ENCODE results near the gene CYYR1. TPM values are rescaled to one million over a fixed set of nuclear protein-coding genes. Genes with fewer than 3 reads are reported as not detected.

Gene CYYR1
- total RNA-seq, 1 experiment from 2014 or later = not detected

DNA sequence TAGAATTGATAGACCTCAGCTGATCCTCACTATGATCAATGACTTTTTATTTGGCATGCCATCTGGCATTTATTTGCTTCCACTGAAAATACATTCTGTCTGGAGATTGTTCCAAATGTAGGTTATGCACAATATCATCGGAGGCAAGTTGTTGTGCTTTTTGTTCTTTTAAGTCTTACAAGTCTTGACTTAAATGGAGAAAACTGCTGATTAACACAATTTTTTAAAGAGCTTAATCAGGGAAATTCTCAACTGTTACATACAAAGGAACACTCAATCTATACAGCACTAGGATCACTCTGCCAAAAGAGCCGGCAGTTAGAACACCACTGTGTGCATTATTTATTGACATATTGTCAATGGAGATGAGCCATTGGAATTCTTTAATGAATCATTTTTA is 19.2 kb downstream of the CYYR1 start:
- no peak for DNase-seq (ENCODE audit: low spot score)

DNA sequence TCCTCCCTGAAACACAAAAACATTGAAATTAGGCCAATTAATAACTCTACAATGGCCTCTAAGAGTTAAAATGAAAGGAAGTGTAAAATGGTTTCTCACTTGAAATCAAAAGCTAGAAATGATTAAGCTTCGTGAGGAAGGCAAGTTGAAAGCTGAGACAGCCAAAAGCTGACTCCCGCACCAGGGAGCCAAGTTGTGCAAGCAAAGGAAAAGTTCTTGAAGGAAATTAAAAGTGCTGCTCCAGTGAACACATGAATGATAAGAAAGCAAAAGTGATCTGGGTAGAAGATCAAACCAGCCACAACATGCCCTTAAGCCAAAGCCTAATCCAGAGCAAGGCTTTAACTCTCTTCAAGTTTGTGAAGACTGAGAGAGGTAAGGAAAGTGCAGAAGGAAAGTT is 22.8 kb downstream of the CYYR1 start:
- no peak for DNase-seq (ENCODE audit: low spot score)

DNA sequence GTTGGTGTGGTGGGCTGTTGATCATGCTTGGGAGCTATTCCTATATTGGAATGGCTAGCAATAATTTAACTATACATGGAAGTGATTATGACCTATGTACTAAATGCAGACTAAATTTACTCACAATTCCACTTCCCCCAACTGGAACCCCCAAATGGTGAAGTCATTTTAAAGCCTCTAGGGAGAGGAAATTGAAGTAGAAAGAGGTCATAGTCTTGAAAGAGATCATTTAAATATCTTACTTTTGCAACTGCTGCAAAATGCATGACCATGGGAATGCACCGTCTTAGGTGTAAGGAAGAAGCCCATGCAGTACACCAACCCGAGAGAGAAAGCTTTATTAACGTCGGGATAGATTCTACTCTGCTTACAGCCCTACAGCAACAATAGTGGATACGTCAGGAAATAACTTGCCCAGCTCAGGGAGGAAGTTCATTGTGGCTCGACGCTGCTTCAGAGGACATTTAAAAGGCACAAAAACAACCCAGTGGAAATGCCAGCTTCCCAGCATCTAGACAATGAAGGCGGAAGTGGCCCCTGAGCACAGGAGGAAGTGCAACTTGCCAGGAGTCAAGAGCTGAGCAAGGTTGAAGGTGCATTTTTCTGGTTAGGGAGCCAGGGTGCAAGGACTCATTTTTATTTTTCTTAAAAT is 26.5 kb downstream of the CYYR1 start:
- DNase-seq (ENCODE audit: low spot score) = no peak

DNA sequence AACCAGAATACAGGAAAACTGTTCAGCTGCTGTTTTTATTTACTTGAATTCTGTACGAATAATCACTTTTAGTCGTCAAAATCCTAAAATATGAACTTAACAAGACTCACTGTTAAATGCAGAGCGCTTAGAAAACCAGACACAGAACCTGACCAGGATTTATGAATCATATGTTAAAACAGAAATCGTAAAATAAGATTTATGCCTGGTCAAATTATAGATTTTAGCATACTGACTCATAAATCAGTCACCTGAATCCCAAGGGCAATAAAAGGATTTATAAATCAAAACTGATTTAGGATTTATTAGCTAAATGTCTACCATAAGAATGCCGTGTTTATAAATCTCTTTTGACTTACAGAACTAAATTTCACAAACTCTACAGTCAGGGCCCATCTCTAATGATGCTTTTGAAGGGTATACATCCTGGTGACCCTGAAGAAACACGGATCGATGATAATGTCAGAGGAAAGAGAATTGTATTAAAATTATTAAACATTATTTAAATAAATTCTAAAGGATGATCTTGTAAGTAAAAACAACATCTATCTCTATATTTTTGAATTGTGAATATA is 28.8 kb downstream of the CYYR1 start:
- no peak for DNase-seq (ENCODE audit: low spot score)

DNA sequence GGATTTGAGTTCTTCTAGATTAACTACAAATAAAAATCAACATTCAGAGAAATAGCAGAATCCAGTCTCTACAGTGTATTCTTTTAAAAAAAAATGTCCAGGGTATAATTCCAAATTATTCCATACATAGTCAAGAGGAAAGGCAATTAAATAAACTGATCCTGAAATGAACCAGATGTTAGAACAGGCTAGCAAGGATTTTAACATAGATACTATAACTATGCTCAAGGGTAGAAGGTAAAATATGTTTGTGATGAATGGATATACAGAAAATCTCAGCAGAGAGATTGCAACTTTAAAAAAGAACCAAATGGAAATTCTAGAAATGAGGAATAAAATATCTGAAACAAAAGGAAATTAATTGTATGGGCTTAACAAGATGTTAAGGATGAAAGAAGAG is 32.4 kb downstream of the CYYR1 start:
- DNase-seq (ENCODE audit: low spot score) = no peak

DNA sequence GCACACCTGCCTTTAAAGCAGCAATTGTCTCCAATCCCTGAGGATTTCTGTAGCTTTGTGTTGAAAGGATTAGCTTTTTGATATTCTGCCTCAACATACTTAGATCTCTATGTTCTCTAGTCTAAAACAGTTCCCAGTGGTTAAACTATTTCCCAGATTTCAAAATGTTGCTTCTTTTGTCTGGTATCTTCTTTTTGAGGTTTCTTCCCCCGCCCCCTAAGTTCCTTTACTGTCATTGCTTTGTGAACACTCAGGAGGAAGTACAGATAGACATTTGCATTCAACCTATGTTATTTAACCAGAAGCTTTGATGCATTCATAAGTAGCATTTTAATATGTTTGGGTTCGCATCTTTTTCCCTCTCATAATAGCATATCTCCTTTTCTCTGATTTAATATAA is 33.5 kb downstream of the CYYR1 start:
- no peak for DNase-seq (ENCODE audit: low spot score)

DNA sequence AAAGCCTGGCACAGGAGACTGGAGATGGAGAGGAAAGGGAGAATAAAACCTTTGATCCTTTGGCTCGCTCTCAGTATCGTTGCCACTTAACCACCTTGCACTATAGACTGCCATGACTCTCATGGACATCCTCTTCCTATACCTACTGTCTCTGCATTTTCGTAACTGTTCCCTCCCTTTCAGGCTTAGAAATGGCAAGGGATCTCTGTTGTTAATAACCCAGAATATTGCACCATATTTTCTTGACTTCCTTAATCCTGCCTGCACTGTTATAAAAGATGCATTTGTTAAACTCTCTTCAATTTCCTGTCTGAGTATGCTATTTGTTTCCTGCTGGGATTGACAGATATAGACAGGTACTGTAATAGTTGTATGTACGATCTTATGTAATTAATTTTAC is 38.6 kb downstream of the CYYR1 start:
- DNase-seq (ENCODE audit: low spot score) = no peak

DNA sequence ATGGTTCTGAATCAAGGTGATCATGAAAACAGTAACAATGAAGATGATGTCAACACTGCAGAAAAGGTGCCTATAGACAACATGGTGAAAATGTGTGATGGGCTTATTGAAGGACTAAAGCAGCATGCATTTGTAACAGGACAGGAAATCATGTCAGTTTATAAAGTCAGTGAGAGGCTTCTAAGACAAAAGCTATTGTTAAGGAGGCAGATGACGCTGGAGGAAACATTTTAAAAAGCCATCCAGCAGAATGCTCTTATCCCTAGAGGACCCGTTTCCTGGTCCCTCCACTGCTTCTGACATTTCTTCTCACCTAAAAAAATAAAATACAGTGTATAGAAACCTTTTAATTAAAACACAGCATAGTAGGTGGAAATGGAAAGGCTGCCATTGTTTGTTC is 40.9 kb downstream of the CYYR1 start:
- DNase-seq (ENCODE audit: low spot score) = no peak

DNA sequence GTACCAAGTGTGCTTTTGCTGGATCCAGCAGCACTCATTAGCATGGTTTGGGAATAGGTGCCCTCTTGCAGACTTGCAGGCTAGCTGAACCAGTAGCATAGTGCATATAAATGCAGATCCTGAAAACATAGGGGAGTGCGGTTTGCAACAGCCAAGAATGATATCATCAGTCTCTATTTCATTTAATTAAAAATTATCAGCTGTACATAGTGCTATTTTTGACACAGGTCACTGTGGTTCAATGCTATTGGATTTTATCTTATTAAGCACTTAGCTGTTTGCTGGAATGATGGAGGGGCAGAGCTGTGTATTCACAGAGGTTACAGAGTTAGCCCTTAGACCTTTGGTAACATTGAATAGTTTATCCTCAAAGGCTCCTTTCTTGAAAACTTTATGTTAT is 43.6 kb downstream of the CYYR1 start:
- no peak for DNase-seq (ENCODE audit: low spot score)

DNA sequence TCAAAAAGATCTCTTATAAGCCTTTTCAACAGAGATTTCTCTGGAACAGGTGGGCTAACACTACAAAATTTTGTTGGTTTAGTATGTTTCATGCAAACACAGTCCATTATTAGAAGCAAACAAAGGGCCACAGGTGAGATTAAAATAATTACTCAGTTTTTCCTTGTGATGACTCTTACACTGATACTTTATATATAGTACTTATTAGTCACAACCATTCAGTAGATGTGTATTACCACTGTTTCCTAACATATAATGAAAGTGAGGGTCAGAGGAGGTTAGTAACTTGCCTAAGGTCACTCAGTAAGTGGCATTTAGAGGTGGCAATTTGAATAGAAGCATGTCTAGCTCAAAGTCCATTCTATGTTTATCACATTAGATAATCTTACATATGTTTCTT is 44.2 kb downstream of the CYYR1 start:
- no peak for DNase-seq (ENCODE audit: low spot score)

DNA sequence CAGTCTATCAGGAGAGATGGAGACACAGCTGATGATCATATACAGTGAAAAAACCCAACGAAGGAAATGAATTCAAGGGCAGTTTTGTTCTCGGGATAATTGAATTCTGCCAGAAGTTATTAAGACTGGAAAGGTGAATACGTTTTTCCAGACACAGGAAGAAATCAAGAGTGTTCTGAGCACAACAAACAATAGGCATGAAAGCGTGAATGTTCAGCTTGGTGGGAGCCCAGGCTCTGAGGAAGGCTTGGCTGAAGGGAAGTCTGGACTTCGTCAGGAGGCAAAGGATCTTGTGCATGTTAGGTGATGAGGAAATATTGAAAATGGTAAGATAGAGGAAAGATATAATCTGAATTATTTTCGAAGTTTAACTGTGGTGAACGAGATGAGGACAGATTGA is 50.4 kb downstream of the CYYR1 start:
- no peak for DNase-seq (ENCODE audit: low spot score)

DNA sequence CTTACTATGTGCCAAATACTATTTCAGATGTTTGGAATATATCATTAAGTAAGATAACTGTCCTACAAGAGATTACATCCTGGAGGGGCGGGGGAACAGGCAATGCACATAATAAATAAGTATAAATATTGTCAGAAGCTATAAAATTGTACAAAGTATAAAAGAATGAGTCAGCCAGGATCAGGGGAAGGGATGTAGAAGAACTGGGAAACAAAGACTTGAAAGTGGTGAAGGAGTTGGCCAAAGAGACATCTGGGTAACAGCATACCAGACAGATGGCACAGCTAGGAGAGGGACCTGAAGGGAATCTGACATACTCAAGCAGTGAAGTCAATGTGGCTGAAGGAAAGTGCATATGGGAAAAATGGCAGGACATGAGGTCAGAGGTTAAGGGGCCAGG is 53.9 kb downstream of the CYYR1 start:
- DNase-seq (ENCODE audit: low spot score) = no peak

DNA sequence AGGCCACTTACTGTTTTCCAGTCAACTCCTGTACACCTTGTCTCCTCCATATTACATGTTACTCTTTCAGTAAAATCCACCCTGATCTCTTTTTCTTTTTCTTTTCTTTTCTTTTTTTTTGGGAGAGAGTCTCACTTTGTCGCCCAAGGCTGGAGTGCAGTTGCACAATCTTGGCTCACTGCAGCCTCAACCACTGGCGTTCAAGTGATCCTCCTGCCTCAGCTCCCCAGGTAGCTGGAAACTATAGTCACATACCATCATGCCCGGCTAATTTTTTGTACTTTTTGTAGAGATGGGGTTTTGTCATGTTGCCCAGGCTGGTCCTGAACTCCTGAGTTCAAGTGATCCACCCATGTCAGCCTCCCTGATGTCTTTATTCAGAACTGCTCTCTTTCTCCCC is 57.8 kb downstream of the CYYR1 start:
- DNase-seq (ENCODE audit: low spot score) = no peak

DNA sequence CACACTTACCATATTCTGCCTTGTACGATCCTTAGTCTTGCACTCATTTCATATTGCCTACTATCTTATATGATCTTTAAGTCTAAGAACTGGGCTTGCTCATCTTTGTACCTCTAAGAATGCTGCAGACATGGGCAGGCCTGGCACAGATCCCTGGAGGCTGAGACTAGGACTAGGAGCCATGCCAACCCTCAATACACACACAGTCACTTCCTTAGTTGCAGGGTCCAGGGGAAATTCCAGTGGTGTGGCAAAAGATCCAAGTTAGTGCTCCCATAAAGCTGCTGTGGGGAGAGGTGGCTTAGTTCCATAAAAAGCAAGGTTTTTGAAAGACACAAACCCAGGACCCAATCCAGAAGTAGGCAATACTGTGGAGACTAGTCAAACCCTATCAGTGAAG is 59.9 kb downstream of the CYYR1 start:
- peak; percentile 32 for DNase-seq (ENCODE audit: low spot score)

DNA sequence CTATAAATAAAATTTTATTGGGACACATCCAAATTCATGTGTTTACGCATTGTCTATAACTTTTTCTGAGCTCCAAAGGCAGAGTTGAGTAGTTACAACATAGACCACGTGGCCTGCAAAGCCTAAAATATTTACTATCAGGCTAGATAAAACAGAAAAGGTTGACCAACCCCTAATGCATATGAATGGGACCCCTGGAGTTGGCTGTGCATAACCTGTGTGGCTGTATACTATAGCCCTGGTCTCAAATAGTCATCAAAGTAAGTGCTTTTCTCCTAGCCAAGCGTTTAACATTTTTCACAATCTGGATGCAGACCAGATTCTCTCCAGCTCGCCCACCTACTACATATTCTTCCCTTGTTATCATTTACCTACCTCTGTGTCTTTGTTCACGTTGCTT is 60.4 kb downstream of the CYYR1 start:
- DNase-seq (ENCODE audit: low spot score) = no peak

DNA sequence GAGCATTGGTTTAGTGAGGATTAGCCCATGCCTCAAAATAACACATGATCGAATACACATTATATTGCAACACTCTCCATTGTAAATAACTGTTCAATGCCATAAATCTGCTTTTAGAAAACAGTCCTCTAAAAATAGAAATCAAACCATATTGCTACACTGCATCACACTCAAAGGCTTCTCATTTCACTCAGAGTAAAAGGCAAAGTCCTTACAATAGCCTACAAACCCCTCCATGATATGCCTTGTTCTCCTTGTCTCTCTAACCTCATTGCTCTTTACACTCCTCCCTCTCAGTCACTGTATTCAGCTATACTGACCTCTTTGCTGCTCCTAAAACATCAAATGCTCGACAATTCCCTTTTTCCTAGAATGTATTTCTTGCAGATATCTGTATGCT is 64.2 kb downstream of the CYYR1 start:
- no peak for DNase-seq (ENCODE audit: low spot score)

DNA sequence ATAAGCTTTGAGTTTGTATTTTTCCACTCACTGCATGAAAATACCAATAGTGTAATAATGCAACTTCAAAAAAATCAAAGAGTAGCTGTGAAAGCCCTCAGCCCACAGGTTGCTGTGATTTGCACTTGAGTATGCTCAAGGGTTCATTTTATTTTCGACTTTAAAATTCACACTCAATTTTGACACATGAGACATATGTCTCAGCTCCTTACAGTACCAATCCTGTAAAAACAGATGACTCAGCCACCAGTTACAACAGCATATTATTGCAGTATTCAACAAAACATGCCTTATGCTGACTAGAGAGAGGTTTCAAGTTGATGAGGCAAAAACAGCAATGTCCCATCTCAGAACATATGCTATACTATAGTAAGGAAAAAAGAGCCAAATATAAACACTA is 66.1 kb downstream of the CYYR1 start:
- DNase-seq (ENCODE audit: low spot score) = peak; percentile 41

DNA sequence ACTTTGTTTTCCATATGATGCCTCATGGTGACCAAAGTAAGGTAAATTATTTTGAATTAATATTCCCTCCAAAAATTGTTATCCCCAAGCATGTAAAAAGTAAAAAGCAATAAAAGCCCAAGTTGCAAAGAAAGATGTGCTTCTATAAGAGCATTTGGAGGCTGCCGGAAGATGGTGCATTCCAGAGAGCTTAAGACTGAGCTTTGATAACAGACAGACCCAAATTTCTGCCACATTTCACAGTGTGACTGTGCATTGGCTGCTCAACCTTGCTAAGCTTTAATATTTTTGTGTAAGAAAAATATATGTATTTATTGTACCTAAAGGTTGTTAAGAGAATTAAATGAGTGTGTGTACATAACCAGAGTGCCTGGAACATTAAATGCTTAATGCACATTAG is 67.9 kb downstream of the CYYR1 start:
- no peak for DNase-seq (ENCODE audit: low spot score)

DNA sequence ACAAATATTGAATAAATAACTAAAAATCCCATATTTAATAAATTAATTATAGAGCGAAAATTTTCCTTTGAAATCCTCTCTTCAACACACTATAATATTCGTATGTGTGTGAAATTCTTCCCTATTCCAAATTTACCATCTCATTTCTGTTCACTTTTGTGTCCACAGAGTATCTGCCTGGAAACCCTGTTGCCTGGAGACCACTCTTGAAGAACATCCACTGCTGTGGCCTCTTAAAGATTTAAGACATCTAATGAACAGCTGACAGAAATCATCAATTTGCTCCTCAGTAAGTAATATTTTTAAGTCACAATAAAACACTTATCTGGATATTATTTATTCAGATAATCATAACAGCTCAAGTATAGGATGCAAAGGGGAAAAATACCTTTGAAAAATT is 69.7 kb downstream of the CYYR1 start:
- no peak for DNase-seq (ENCODE audit: low spot score)

DNA sequence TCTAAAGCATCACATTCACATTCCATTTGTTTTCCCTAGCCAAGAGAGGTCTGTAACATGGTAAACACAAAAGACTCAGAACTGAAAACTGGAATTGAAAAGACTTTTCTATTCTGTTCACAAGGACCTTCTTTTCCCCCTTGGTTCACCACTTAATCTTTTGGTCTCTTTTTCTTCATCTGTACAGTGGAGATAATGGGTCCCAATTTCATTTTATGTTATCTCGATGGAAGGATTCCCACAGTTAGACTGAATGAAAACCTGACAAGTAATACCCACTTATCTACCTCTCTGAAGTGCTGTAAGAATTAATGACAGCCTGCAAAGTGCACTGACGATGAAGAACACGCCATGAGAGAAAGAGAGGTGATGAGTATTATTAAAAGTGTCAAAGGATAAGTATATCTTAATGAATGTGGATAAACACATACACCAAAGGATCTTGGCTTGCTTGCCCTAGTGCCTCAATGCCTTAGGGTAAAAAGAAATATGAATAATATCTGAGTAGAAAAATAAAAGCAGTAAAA is 71.5 kb downstream of the CYYR1 start:
- no peak for DNase-seq (ENCODE audit: low spot score)

DNA sequence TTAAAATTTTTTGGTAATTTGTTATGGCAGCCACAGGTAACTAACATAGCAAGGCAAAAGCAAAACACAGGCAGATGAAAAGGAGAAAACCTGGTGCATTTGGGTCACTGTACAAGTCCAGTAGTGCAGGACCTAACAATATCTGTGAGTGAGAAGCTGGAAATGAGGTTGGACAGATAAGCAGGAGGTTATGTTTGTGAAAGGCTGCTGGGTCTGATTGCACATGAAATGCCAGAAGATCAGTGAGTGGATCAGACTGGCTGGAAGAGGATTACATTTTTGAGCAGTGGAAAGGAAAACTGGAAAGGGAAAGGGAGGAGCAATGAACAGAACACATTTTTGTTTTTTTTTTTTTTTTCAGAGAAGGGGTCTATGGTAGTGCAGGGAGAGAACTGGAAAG is 73.6 kb downstream of the CYYR1 start:
- no peak for DNase-seq (ENCODE audit: low spot score)

DNA sequence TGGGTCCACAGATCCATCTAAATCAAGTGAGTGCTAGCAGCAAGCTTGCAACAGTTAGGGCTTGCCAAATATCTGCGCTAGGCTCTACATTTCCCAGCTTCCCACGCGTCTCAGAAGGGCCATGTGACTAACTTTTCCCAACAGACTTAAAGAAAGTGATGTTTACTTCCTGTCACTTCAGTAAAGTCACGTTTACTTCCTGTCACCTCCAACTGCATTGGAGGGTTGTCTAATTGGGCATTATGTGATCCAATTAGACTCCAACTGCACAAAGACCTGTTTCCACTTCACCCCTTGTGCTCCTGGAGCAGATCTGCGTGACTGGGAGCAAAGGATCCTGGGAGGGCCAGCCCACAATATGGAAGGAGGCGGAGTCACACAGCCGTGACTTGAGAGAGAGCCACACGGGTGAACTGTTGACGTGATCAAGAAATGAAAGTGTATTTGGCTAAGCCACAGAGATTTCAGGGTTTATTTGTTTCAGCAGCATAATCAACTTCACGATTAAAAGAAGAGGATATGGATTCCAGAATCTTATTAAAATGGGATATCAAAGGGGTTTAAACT is 77.7 kb downstream of the CYYR1 start:
- DNase-seq (ENCODE audit: low spot score) = no peak

DNA sequence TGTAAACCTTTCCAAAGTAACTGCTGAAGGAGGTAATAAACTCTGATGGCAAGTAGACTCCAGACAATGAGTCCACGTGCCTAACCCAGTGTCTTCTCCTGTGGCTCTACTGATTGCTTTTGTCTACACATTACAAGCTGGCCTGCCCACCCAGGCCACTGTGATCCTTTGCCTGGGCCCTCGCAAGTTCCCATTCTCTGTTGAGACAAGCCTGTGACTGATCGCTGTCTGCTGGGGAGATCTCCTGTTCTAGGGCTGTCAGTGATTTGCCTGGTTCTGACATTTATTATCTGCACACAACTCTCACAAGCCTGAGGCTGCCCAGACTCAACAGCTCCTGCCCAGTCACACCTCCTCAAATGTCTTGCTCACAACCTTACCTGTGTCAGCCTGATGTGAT is 81.4 kb downstream of the CYYR1 start:
- DNase-seq (ENCODE audit: low spot score) = no peak

DNA sequence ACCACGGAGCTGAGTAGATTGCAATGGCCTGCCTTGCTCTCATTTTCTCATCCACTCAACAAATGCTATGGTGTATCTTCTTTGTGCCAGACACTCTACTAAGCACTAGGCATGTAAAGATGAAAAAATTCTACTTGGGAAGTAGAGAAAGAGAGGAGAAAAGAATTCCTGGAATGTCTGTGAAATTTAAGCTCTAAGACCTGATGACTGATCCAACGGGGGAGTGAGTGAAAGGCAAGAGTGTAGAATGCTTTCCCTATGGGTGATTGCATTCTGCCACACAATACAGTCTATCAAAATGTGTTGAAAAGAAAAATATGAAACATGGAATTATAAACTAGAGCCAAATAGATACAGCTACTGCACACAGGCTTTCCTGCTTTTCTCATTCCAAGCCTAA is 82.3 kb downstream of the CYYR1 start:
- peak; percentile 14 for DNase-seq (ENCODE audit: low spot score)
